Measurements from ENCODE around the gene FASN. TPM values are rescaled to one million over a fixed set of nuclear protein-coding genes. Genes with fewer than 3 reads are reported as not detected.

Gene FASN
- total RNA-seq, 6 experiments from 2014 or later, result 76.5 to 290 (median 217) TPM

- no peaks in the 10 kb centered on the region for H3K27me3 ChIP-seq
- no peak overlapping the region for H3K27ac ChIP-seq
- peaks cover 0 to 36% (median 18%) of the 10 kb centered on the region in 4 donors for H3K4me1 ChIP-seq
- no peak overlapping the region for H3K4me3 ChIP-seq
- DNase-seq, result no peak
- 94% methylated on average over 3 of the region's 9 CpGs for WGBS (ENCODE audit: insufficient coverage, low coverage, low lambda C conversion rate, missing lambda C conversion rate)
- H3K9me3 ChIP-seq, result no peaks in the 10 kb centered on the region
- TF ChIP-seq CTCF (IDR thresholded peaks at IDR 0.05) (no peak), POLR2A (IDR thresholded peaks at IDR 0.05) (no peak)
- intact Hi-C loops (cut with DNase I), result no loop called here
- ATAC-seq, result no peak
- H3K36me3 ChIP-seq, result no peaks in the 10 kb centered on the region
These were observed 69.1 kb downstream of the FASN start for GRCh38 chr17:82028966-82029365.

Other genes with a start within 250 kb of the FASN start
- gene P4HB, start 237.7 kb downstream of the FASN start, total RNA-seq, result 1,000 to 10,000 TPM in 5 of 6 experiments, 100 to 1,000 TPM in 1; 856 to 5,039 (median 1,455) TPM
- 100 to 1,000 TPM in 5 of 6 experiments, 10 to 100 TPM in 1; 92.4 to 162 (median 137) TPM for gene ARHGDIA, start 226.9 kb downstream of the FASN start, total RNA-seq
- 10 to 100 TPM; 11.6 to 20.3 (median 18.8) TPM for gene ALYREF, start 206.7 kb downstream of the FASN start, total RNA-seq
- 100 to 1,000 TPM in 1 of 6 experiments, 10 to 100 TPM in 5; 54.3 to 101 (median 73.3) TPM for gene ANAPC11, start 206.5 kb downstream of the FASN start, total RNA-seq
- gene NPB, start 196.0 kb downstream of the FASN start, total RNA-seq, result 1 to 10 TPM in 2 of 6 experiments, under 1 TPM in 2, not detected in 2; 0.12 to 1.5 (median 0.87) TPM
- 100 to 1,000 TPM in 1 of 6 experiments, 10 to 100 TPM in 5; 63.5 to 103 (median 89.3) TPM for gene PCYT2, start 186.8 kb downstream of the FASN start, total RNA-seq
- gene SIRT7, start 180.1 kb downstream of the FASN start, total RNA-seq, result 10 to 100 TPM in 4 of 6 experiments, 1 to 10 TPM in 2; 7.4 to 15.0 (median 12.2) TPM
- gene MAFG, start 170.5 kb downstream of the FASN start, total RNA-seq, result 10 to 100 TPM in 2 of 6 experiments, 1 to 10 TPM in 4; 7.4 to 12.9 (median 9.2) TPM
- 10 to 100 TPM in 1 of 6 experiments, 1 to 10 TPM in 5; 3.2 to 10.6 (median 5.1) TPM for gene PYCR1, start 160.9 kb downstream of the FASN start, total RNA-seq
- not detected for gene MYADML2, start 151.0 kb downstream of the FASN start, total RNA-seq
- 1 to 10 TPM; 1.2 to 7.6 (median 3.0) TPM for gene NOTUM, start 137.0 kb downstream of the FASN start, total RNA-seq
- gene ASPSCR1, start 120.6 kb downstream of the FASN start, total RNA-seq, result 10 to 100 TPM; 24.4 to 55.6 (median 32.9) TPM
- 10 to 100 TPM; 27.3 to 81.1 (median 47.8) TPM for gene CENPX, start 75.4 kb downstream of the FASN start, total RNA-seq
- gene LRRC45, start 74.9 kb downstream of the FASN start, total RNA-seq, result 10 to 100 TPM in 3 of 6 experiments, 1 to 10 TPM in 3; 4.9 to 15.6 (median 11.9) TPM
- gene RAC3, start 66.6 kb downstream of the FASN start, total RNA-seq, result 1 to 10 TPM; 3.4 to 9.0 (median 5.4) TPM
- gene DCXR, start 60.5 kb downstream of the FASN start, total RNA-seq, result 1,000 to 10,000 TPM in 2 of 6 experiments, 100 to 1,000 TPM in 4; 389 to 1,607 (median 735) TPM
- 10 to 100 TPM; 29.9 to 53.3 (median 43.7) TPM for gene RFNG, start 46.4 kb downstream of the FASN start, total RNA-seq
- gene GPS1, start 46.3 kb downstream of the FASN start, total RNA-seq, result 10 to 100 TPM; 46.5 to 93.5 (median 62.1) TPM
- 100 to 1,000 TPM in 2 of 6 experiments, 10 to 100 TPM in 4; 61.8 to 115 (median 89.9) TPM for gene DUS1L, start 32.4 kb downstream of the FASN start, total RNA-seq
- gene CCDC57, start 114.6 kb upstream of the FASN start, total RNA-seq, result 10 to 100 TPM; 10.1 to 37.4 (median 17.2) TPM
- 10 to 100 TPM in 2 of 6 experiments, 1 to 10 TPM in 4; 4.1 to 34.0 (median 7.3) TPM for gene SLC16A3, start 130.8 kb upstream of the FASN start, total RNA-seq
- gene CSNK1D, start 175.5 kb upstream of the FASN start, total RNA-seq, result 10 to 100 TPM; 32.7 to 73.0 (median 45.9) TPM
- 1 to 10 TPM in 4 of 6 experiments, under 1 TPM in 2; 0.31 to 3.2 (median 1.3) TPM for gene CD7, start 219.4 kb upstream of the FASN start, total RNA-seq
- 1 to 10 TPM; 3.9 to 7.4 (median 5.8) TPM for gene SECTM1, start 235.5 kb upstream of the FASN start, total RNA-seq

All from right lobe of liver (tissue), 6 donors.